Choroid plexus epithelial cell (primary cell): ENCODE data around the gene SEMA4C.

ENCODE experiments used
- DNase-seq: peaks from one replicate; pipeline ENCODE4 v3.0.0-alpha.2; 2010; ENCODE audit warnings: low read depth
- H3K4me3 ChIP-seq: 2 replicates; pipeline ENCODE4 v1.5.1; 2011; ENCODE audit warnings: low read depth, mild to moderate bottlenecking, control low read depth, low read length, moderate library complexity
- TF ChIP-seq, protein P1 (sequence below): conservative IDR thresholded peaks from 2 replicates; pipeline ENCODE4 v1.5.1; 2011; ENCODE audit warnings: low read depth, mild to moderate bottlenecking, control low read depth, inconsistent platforms, low read length, moderate library complexity

The SEMA4C gene

DNA sequence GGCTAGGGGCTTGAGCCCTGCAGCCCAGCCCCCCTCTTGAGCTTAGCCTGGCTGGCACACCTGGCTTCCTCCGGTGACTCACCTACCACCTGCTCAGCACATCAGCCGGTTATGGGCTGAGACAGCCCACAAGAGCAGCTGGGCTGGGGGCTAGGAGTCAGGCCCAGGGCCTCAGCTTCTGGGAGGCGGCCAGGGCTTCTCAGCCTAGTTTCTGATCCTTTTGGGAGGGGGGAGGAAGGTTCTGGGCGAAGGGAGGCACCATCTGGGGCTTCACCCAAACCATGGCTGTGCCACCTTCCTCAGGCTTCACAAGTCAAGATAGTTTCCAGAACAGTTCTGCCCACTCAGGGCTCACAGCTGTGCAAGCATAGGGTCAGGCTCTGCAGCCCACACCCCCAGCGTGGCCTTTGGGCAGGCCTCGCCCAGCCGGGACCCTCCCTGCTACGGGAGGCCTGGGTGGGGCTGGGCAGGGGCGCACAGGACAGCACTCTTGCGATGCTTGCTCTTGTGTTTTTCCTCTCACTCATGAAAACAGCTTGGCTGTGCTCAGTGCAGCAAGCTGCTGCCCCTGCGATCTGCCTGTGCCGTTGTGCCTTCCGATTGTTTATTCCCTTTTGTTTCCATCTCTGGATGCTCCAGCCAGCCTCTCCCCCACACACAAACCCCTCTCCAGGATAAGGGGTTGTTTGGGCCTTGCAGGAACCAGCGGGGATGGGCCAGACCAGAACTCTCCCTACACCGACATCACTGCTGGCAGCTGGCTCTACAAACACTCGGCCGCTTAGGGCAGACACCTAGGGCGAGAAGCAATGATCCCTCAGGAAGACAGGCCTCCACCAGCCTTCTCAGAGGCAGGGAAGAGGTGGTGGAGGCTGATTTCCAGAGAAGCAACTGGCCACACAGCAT, 26.1 kb upstream of the SEMA4C start:
- no peak overlapping the region for H3K4me3 ChIP-seq
- DNase-seq, result no peak
- TF ChIP-seq, protein P1, sequence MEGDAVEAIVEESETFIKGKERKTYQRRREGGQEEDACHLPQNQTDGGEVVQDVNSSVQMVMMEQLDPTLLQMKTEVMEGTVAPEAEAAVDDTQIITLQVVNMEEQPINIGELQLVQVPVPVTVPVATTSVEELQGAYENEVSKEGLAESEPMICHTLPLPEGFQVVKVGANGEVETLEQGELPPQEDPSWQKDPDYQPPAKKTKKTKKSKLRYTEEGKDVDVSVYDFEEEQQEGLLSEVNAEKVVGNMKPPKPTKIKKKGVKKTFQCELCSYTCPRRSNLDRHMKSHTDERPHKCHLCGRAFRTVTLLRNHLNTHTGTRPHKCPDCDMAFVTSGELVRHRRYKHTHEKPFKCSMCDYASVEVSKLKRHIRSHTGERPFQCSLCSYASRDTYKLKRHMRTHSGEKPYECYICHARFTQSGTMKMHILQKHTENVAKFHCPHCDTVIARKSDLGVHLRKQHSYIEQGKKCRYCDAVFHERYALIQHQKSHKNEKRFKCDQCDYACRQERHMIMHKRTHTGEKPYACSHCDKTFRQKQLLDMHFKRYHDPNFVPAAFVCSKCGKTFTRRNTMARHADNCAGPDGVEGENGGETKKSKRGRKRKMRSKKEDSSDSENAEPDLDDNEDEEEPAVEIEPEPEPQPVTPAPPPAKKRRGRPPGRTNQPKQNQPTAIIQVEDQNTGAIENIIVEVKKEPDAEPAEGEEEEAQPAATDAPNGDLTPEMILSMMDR, result no peak

DNA sequence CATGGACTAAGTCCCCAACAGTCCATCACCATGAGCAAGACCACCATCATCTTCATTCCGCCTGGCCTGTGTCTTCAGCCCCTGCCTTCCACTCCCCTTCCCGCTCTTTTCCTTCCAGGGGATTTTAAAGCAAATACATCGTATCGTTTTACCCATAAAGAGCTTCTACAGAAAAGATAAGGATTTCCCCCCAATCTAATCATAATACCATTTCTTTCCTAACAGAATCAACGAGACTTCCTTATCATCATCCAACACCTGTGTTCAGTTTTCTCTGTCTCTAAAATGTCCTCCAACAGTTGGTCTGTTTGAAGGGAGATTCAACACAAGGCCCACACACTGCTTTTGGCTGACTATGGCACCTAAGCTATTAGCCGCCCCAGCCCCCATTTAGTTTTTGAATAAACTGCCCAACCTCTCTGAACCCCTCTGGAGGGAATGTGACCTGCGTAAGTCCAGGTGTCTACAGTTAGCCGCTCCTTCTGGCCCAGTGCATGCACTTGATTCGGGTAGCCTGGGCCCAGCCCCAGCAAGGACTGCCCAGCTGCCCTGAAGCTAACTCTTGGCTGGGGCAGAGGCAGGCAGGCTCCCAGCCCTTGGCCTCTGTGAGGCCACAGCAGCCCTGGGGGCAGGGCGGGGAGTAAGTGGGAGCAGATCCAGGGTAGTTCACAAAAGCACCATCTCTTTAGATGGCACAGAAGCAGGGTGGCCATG, 25.3 kb upstream of the SEMA4C start:
- no peak for DNase-seq
- TF ChIP-seq, protein P1, result no peak

DNA sequence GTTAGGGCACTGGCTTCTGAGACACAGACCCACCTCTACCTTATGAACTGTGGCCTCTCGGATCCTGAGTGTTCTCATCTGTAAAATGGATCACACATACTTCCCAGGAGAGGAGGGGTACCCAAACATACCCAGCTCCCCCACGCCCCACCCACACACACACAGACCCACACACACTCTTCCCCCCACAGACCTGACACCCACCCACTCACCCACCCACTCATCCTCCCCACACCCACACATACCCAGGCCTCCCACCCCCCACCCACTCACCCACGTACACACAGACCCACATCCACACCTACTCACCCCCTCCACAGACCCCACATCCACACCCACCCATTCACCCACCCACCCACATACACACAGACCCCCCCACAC, 24.3 kb upstream of the SEMA4C start:
- H3K4me3 ChIP-seq, result no peak overlapping the region
- TF ChIP-seq, protein P1, result no peak
- no peak for DNase-seq

More for the DNA sequence above, 25.3 kb upstream of the SEMA4C start:
- no peak overlapping the region for H3K4me3 ChIP-seq

DNA sequence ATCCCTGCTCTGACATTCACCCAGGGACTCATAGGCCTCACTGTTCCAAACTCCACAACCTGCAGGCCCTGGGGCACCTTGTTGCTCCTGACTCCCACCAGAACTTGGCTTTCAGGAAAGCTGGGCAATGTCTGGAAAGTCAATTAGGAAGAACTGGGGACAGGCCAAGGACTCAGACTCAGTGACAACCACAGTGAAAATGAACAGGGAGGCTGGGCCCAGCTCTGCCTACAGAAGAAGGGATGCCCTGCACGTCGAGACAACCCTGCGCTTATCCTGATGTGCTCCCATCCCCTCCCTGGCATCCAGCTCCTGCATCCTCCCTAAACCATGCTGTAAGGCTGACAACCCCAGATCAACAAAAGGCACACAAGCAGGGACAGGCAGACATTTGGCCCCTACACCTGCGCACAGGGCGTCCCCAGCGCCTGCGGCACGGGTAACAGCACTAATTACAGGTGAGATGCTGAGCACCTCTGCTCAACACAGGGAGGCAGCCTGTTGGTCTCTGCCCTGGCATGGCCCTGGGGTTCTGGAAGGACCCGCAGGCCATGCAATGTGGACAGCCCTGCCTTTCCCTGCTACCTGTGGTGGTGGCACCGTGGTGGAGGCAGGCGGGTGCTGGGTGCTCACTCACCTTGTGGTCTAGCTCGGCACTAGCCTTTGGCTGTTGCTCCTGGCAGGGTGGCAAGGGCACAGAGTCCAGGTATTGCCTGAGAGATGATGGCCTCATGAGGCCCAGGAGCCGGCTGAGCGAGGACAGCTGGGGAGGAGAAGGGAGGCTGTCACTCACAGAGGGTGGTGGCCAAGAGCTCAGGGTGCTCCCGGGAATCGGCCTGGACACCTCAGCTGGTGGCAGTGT, 23.6 kb upstream of the SEMA4C start:
- no peak overlapping the region for H3K4me3 ChIP-seq
- TF ChIP-seq, protein P1, result no peak

DNA sequence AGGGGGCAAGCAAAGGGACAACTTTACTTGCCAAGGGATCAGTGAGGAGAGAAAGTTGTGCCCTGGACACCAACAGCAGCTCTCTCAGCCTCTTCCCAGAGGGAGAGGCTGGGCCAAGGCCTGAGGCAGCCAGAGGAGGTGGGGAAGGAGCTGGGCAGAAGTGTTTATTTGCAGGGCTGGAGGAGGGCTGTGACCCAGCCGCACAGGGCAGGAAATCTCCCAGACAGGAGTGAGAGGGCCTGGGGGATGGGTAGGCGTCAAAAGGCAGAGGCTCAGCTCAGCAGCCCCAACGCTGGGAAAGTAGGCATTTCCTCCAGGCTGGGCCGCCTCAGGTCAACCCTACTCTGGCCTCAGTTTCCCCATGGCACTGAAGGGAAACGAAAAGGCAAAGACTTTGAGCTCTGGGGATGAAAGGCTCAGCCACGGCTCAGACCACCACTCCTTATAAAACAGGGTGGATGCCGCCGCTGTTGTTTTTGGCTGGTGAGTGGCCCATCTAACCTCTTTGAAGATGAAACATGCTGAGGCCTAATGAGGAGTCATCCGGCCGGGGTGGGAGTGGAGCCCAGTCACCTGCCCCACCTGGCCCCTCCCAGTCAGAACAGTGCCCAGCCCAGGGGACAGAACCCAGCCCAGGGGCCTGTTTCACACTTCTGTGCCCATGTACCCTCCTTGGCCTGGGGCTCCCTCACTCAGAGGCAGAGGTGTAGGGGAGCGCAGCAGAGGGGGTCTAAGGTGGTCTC, 21.9 kb upstream of the SEMA4C start:
- H3K4me3 ChIP-seq, result no peak overlapping the region
- DNase-seq, result peak; percentile 62
- TF ChIP-seq, protein P1, result no peak

More for the DNA sequence above, 23.6 kb upstream of the SEMA4C start:
- no peak for DNase-seq

DNA sequence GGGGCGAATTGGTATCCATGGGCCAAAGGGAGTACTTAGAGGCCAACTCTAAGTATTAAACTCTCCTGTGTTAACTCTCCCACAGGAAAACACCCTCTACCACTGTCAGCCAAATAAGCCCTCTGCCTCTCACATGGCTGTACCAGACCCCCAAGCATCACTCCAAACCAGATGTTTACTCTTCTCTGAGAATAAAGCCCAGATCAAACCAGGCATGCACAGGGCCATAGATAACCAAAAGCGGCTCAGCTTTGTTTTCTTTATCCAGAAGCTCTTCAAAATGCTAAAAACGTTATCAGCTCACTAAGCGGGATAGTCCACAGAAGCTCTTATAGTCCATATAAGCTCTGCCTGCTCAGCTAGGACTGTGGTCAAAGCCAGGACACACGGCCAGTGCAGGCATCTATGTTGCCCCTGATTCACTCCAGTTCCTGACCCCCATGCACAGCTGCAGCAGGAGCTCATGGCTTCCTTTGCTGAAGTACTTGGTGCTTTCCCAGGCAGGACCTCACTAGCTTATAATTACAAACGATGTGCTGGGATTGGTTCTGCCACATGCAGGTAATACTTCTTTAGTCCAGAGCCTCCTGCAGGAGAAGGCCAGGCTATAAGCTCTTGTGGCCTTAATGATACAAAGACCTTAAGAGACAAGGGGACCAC, 21.0 kb upstream of the SEMA4C start:
- DNase-seq, result peak; percentile 39
- TF ChIP-seq, protein P1, result no peak
- no peak overlapping the region for H3K4me3 ChIP-seq
